SH-SY5Y (cell line): ENCODE measurements around the gene FBLN2.

Source experiments
- GATA2 ChIP-seq: IDR thresholded peaks from 2 replicates; pipeline ENCODE4 v1.6.1; 2011; ENCODE audit warnings: mild to moderate bottlenecking, low read depth, low read length
- GATA3 ChIP-seq: IDR thresholded peaks from 2 replicates; pipeline ENCODE4 v1.6.1; 2011; ENCODE audit warnings: low read depth, mild to moderate bottlenecking, low read length, moderate library complexity

- TF ChIP-seq GATA2 (no peak), GATA3 (no peak)
Observed at GRCh38 chr3:13539292-13539638, 9.7 kb upstream of the FBLN2 start.
